Measurements from ENCODE around the gene TENM3. TPM values are rescaled to one million over a fixed set of nuclear protein-coding genes. Genes with fewer than 3 reads are reported as not detected.
A peak's percentile ranks its signal among the peaks of the same experiment; 100 is the strongest.

The TENM3 gene
- total and polyA plus RNA-seq, 2 experiments from 2014 or later: 16.1 to 70.9 TPM

- Histone ChIP-seq H3K9me3 (ENCODE audit: low read depth) (no peaks in the 10 kb centered on the region), H3K9me2 (replicated peaks; ENCODE audit: insufficient read depth) (no peaks in the 10 kb centered on the region), H3K4me3 (no peak overlapping the region), H3K27ac (no peak overlapping the region), H3K4me1 (ENCODE audit: insufficient read depth) (peaks cover 2% of the 10 kb centered on the region), H3K79me2 (no peaks in the 10 kb centered on the region), H3K36me3 (replicated peaks; ENCODE audit: insufficient read depth, low read depth) (no peaks in the 10 kb centered on the region), H2AFZ (no peak overlapping the region), H3K4me2 (no peak overlapping the region), H4K20me1 (ENCODE audit: insufficient read depth, poor library complexity, severe bottlenecking) (no peaks in the 10 kb centered on the region), H3K27me3 (no peaks in the 10 kb centered on the region)
- TF ChIP-seq EZH2 (IDR thresholded peaks at IDR 0.05; ENCODE audit: borderline replicate concordance) (no peak), EZH2phosphoT487 (IDR thresholded peaks at IDR 0.05; ENCODE audit: low read depth, severe bottlenecking, unreplicated experiment) (no peak), CTCF (IDR thresholded peaks at IDR 0.05; ENCODE audit: poor library complexity) (no peak)
- 98% methylated on average over 2 of the region's 2 CpGs for WGBS (ENCODE audit: low lambda C conversion rate, missing lambda C conversion rate)
- no peak for DNase-seq (ENCODE audit: low spot score)
These were observed 345.9 kb downstream of the TENM3 start for GRCh38 chr4:182589100-182589499.

GRCh38 chr4:182593402-182593801, 350.2 kb downstream of the TENM3 start:
- Histone ChIP-seq H3K27me3 (no peaks in the 10 kb centered on the region), H2AFZ (no peak overlapping the region), H4K20me1 (ENCODE audit: insufficient read depth, poor library complexity, severe bottlenecking) (no peaks in the 10 kb centered on the region), H3K4me1 (ENCODE audit: insufficient read depth) (no peaks in the 10 kb centered on the region), H3K36me3 (replicated peaks; ENCODE audit: insufficient read depth, low read depth) (no peaks in the 10 kb centered on the region), H3K4me3 (no peak overlapping the region), H3K9me3 (ENCODE audit: low read depth) (no peaks in the 10 kb centered on the region), H3K9me2 (replicated peaks; ENCODE audit: insufficient read depth) (no peaks in the 10 kb centered on the region), H3K4me2 (no peak overlapping the region), H3K79me2 (no peaks in the 10 kb centered on the region), H3K27ac (peak overlapping the region; percentile 45)
- no peak for DNase-seq (ENCODE audit: low spot score)
- TF ChIP-seq EZH2 (IDR thresholded peaks at IDR 0.05; ENCODE audit: borderline replicate concordance): no peak
- no peak for TF ChIP-seq EZH2phosphoT487 (IDR thresholded peaks at IDR 0.05; ENCODE audit: low read depth, severe bottlenecking, unreplicated experiment)
- no peak for TF ChIP-seq CTCF (IDR thresholded peaks at IDR 0.05; ENCODE audit: poor library complexity)
- WGBS (ENCODE audit: low lambda C conversion rate, missing lambda C conversion rate): 71% methylated on average over 7 of the region's 7 CpGs

GRCh38 chr4:182593864-182594263, 350.7 kb downstream of the TENM3 start:
- Histone ChIP-seq H2AFZ (no peak overlapping the region), H3K4me2 (no peak overlapping the region), H4K20me1 (ENCODE audit: insufficient read depth, poor library complexity, severe bottlenecking) (no peaks in the 10 kb centered on the region), H3K9me3 (ENCODE audit: low read depth) (no peaks in the 10 kb centered on the region), H3K9me2 (replicated peaks; ENCODE audit: insufficient read depth) (no peaks in the 10 kb centered on the region), H3K27ac (peak overlapping the region; percentile 45), H3K27me3 (no peaks in the 10 kb centered on the region), H3K79me2 (no peaks in the 10 kb centered on the region), H3K4me3 (no peak overlapping the region), H3K4me1 (ENCODE audit: insufficient read depth) (no peaks in the 10 kb centered on the region), H3K36me3 (replicated peaks; ENCODE audit: insufficient read depth, low read depth) (no peaks in the 10 kb centered on the region)
- WGBS (ENCODE audit: low lambda C conversion rate, missing lambda C conversion rate): 93% methylated on average over 1 of the region's 1 CpG
- TF ChIP-seq CTCF (IDR thresholded peaks at IDR 0.05; ENCODE audit: poor library complexity) (no peak), EZH2phosphoT487 (IDR thresholded peaks at IDR 0.05; ENCODE audit: low read depth, severe bottlenecking, unreplicated experiment) (no peak), EZH2 (IDR thresholded peaks at IDR 0.05; ENCODE audit: borderline replicate concordance) (no peak)
- DNase-seq (ENCODE audit: low spot score): no peak

GRCh38 chr4:182600093-182600492, 356.9 kb downstream of the TENM3 start:
- 42% methylated on average over 2 of the region's 2 CpGs for WGBS (ENCODE audit: low lambda C conversion rate, missing lambda C conversion rate)
- H2AFZ ChIP-seq: no peak overlapping the region
- no peak for DNase-seq (ENCODE audit: low spot score)
- H3K79me2 ChIP-seq: no peaks in the 10 kb centered on the region
- H3K9me2 ChIP-seq (replicated peaks; ENCODE audit: insufficient read depth): no peaks in the 10 kb centered on the region
- no peaks in the 10 kb centered on the region for H4K20me1 ChIP-seq (ENCODE audit: insufficient read depth, poor library complexity, severe bottlenecking)
- no peak overlapping the region for H3K4me2 ChIP-seq
- no peak for TF ChIP-seq EZH2phosphoT487 (IDR thresholded peaks at IDR 0.05; ENCODE audit: low read depth, severe bottlenecking, unreplicated experiment)
- H3K4me1 ChIP-seq (ENCODE audit: insufficient read depth): no peaks in the 10 kb centered on the region
- no peaks in the 10 kb centered on the region for H3K36me3 ChIP-seq (replicated peaks; ENCODE audit: insufficient read depth, low read depth)
- H3K4me3 ChIP-seq: no peak overlapping the region
- no peaks in the 10 kb centered on the region for H3K27me3 ChIP-seq
- no peaks in the 10 kb centered on the region for H3K9me3 ChIP-seq (ENCODE audit: low read depth)
- no peak overlapping the region for H3K27ac ChIP-seq

Measured in hepatocyte (in vitro differentiated cells).